Activated CD4-positive, alpha-beta T cell treated with anti-CD3 and anti-CD28 coated beads, Interleukin-2, amount 50 U/mL, for 16 hours (primary cell): ENCODE measurements around the gene ATP6V1G2.
A peak's percentile ranks its signal among the peaks of the same experiment; 100 is the strongest.
"Not testable (repeated sequence)": the region's sequence is repeated elsewhere in the genome, so short reads cannot be mapped to it uniquely, and the experiment has no call there.

ENCODE experiments used
- DNase-seq: peaks from one replicate; pipeline ENCODE4 v3.0.0-alpha.2; 2020

Gene ATP6V1G2

GRCh38 chr6:31546339-31546957 is at the start of gene ATP6V1G2:
TSS of gene ATP6V1G2 (minus strand) at chr6:31546608. CDS start at chr6:31546559, 49 bp downstream.
- peak; percentile 95 for DNase-seq

GRCh38 chr6:31592396-31592771 is 46.0 kb upstream of the ATP6V1G2 start:
- DNase-seq = no peak

GRCh38 chr6:31590691-31591090 is 44.3 kb upstream of the ATP6V1G2 start:
- DNase-seq = not testable (repeated sequence)

GRCh38 chr6:31588871-31589650 is 42.7 kb upstream of the ATP6V1G2 start:
- no peak for DNase-seq

GRCh38 chr6:31587791-31588777 is 41.7 kb upstream of the ATP6V1G2 start:
- peak; percentile 42 for DNase-seq

- peak; percentile 51 for DNase-seq
Observed at GRCh38 chr6:31586599-31587281, 40.3 kb upstream of the ATP6V1G2 start.

GRCh38 chr6:31586008-31586407 is 39.6 kb upstream of the ATP6V1G2 start, which contains the start of gene LST1:
TSS of gene LST1 (plus strand) at chr6:31586277. CDS start at chr6:31587300, 1,023 bp downstream.
- no peak for DNase-seq

GRCh38 chr6:31585491-31585890 is 39.1 kb upstream of the ATP6V1G2 start:
- peak; percentile 82 for DNase-seq

GRCh38 chr6:31582230-31582643 is 35.8 kb upstream of the ATP6V1G2 start, which contains the start of gene LTB:
TSS of gene LTB (minus strand) at chr6:31582424. CDS start at chr6:31582417, 7 bp downstream.
- peak; percentile 70 for DNase-seq

GRCh38 chr6:31581434-31582229 is 35.2 kb upstream of the ATP6V1G2 start:
- no peak for DNase-seq

GRCh38 chr6:31580807-31581433 is 34.5 kb upstream of the ATP6V1G2 start:
- peak; percentile 92 for DNase-seq

GRCh38 chr6:31580438-31580740 is 34.0 kb upstream of the ATP6V1G2 start:
- no peak for DNase-seq

- DNase-seq = peak; percentile 53
Observed at GRCh38 chr6:31579546-31580437, 33.4 kb upstream of the ATP6V1G2 start.

GRCh38 chr6:31579119-31579505 is 32.7 kb upstream of the ATP6V1G2 start:
- no peak for DNase-seq

GRCh38 chr6:31578184-31579118 is 32.0 kb upstream of the ATP6V1G2 start:
- no peak for DNase-seq

GRCh38 chr6:31577579-31577966 is 31.2 kb upstream of the ATP6V1G2 start:
- DNase-seq = no peak

- DNase-seq = peak; percentile 81
Observed at GRCh38 chr6:31576897-31577578, 30.6 kb upstream of the ATP6V1G2 start.

GRCh38 chr6:31575952-31576685 is 29.7 kb upstream of the ATP6V1G2 start:
- no peak for DNase-seq
